NAMALWA (cell line): ENCODE results near the gene ITGA3.

Experiments used
- DNase-seq: peaks from one replicate; pipeline ENCODE4 v3.0.0-alpha.2; 2015; ENCODE audit warnings: low spot score

Gene ITGA3

GRCh38 chr17:50129728-50130558, 74.0 kb downstream of the ITGA3 start, which contains the start of gene SAMD14:
SAMD14 (minus strand) TSS chr17:50130160; CDS start chr17:50124959, 5,201 bp downstream.
- no peak for DNase-seq

- no peak for DNase-seq
Measured at GRCh38 chr17:50130559-50131305, 74.8 kb downstream of the ITGA3 start.

- peak; percentile 27 for DNase-seq
Measured at GRCh38 chr17:50132104-50132794, 76.3 kb downstream of the ITGA3 start.

GRCh38 chr17:50133028-50133768, 77.3 kb downstream of the ITGA3 start:
- DNase-seq = no peak

GRCh38 chr17:50133769-50134099, 77.8 kb downstream of the ITGA3 start:
- DNase-seq = no peak

GRCh38 chr17:50134206-50135110, 78.5 kb downstream of the ITGA3 start:
- no peak for DNase-seq

- DNase-seq = no peak
Measured at GRCh38 chr17:50135316-50136095, 79.6 kb downstream of the ITGA3 start.

- no peak for DNase-seq
Measured at GRCh38 chr17:50136096-50136687, 80.3 kb downstream of the ITGA3 start.

GRCh38 chr17:50137042-50137441, 81.1 kb downstream of the ITGA3 start:
- DNase-seq = no peak

GRCh38 chr17:50139185-50139783, 83.4 kb downstream of the ITGA3 start:
- DNase-seq = no peak
